Neuronal stem cell (in vitro differentiated cells): ENCODE measurements around the gene PIM2. TPM values are rescaled to one million over a fixed set of nuclear protein-coding genes. Genes with fewer than 3 reads are reported as not detected.

Experiments used
- small RNA-seq: library from polyadenylated mRNA; stranded (forward); fragments of <200 nt; extraction: miRNeasy Mini kit (QIAGEN cat#:217004); gene quantifications from one replicate; pipeline ENCODE3, GENCODE V24; 2013; ENCODE audit not compliant: insufficient read depth

The PIM2 gene

Small RNA genes within 50 kb of the gene (small RNA-seq; reads per million reads assigned to genes)
- gene RNU6-722P, result not detected
